ENCODE results near the gene ZCCHC7.

The ZCCHC7 gene

DNA sequence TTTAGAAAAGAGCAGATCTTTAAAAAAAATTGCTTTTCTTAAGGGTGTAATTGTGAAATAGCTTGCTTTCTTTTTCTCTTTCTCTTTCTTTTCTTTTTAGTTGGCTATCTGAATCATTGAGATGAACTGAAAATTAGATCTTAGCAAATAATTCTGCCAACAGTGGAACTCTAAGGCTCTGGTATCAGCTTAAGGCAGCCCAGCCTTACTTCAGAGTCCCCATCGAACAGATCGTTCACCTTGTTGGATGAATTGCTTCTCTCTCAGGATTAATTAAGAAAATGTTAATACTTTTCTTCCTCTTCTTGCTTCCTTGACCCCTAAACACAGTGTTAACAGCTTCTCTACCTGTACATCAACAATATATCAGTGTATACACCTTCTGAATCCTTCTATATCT lies 92.1 kb downstream of the ZCCHC7 start:
- no peak for DNase-seq

DNA sequence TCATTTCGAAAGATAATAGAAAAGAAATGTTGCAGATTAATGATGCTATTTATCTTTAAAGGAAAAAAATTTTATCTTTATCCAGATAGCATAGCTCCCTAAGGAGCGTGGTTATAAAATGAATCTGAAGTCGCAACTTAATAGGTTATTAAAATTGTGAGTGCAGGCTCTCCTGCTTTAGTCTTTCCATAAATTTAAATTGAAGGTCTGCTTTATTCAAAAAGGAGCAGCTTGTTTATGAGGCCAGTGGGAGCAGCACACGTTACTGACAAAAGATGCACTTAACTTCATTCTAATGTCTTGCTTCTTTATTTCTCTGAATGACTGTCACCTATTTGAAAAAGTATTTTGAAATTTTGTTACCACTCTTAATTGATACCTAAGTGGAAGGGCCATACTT lies 95.0 kb downstream of the ZCCHC7 start:
- no peak for DNase-seq

DNA sequence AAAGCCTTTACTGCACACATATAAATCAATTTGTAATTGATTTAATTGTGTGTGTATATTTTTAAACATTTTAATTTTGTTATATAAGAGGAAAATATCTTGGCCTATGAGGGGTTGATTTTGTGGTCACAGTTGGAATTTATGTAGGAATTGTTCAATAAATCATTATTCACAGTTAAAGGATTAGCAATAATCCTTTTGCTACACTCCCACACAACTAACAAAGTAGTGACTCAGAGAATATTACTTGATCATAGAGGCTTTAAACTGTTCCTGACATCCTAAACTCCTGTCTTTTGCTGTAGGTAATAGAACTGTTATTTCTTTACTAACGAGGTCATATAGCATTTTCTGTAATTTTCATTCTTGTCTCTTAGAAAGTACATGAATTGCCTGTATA lies 95.5 kb downstream of the ZCCHC7 start:
- DNase-seq: no peak

DNA sequence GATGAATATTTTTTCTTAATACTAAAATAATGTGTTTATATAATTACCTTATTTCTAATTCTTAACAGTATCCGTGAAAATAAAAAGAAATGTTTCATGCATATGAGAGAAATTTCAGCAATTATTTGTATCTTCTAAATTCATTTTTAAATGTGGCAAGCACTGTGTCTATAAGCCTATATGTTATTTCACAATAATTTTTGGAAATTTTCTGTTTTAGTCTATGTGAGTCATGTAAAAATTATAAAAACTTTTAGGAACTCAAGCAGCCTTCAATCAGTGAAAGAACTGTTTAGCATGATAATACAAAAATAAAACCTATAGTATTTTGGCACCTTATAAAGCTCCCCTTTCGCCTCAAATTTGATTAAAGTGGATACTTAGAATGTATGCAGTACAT lies 96.8 kb downstream of the ZCCHC7 start:
- DNase-seq: no peak

DNA sequence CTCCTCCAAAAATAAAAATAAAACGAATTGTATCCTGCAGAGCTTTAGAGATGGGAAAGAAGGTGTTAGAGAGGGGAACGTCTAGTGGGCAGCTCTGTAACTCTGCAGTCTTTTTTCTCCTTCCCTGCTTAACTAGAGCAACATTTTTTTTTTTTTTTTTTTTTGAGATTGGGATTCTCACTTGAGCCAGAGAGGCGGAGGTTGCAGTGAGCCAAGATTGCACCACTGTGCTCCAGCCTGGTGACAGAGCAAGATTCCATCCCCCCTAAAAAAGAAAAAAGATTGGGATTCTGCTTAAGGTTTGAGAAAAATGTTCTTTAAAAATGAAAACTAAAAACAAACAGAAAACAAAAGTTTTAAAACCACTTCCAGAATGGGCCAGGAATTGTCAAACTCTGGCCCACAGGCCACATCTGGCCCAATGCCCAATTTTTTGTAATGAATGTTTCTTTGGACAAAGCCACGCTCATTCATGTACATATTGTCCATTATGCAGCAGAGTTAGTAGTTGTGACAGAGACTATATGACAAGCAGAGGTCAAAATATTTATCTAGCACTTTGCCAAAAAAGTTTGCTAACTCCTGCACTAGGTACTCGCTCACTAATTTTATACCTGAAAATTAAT lies 98.5 kb downstream of the ZCCHC7 start:
- no peak for DNase-seq

DNA sequence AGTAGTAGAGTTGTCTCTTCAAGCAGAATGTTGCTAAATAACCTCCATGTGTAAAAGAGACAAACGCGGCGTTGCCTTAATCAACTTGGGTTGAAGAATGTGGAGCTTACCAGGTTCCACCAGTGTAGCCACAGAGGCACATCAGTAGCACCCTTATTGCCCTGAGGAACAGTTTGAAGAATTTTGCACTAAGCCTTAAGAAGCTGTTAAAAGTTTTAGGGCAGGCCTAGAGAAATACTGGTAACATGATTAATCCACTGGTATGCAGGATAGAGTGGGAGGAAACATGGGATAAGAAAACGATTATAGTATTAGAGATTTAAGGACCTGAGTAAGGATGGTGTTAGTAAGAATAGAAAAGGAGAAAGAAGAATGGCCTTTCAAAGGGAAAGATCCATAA lies 100.6 kb downstream of the ZCCHC7 start:
- no peak for DNase-seq

DNA sequence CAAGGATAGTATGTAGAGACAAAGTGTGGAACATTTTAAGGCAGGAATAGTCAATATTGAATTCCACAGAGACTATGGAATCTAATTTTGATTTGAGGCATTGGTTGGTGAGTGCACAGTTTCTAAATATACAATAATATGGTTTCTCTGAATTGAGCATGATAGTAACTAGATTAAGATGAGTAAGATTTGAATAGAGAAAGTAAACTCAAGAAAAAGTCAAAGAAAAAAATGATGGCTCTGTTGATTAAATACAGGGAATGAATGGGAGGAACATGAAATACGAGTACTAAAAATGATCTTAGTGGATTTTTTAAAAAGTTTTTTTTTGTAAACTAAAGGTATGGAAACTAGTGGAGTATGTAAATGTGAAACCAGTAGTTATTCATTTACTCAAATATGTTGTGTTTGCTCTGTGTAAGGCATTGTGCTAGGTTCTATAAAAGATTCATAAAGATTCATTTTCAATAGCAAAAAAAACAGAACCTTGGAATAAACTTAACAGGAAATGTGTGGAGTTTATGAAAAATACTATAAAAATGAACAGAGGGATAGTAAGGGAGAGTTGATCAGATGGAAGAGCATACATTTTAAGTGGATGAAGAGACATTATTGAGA lies 101.2 kb downstream of the ZCCHC7 start:
- no peak for DNase-seq

DNA sequence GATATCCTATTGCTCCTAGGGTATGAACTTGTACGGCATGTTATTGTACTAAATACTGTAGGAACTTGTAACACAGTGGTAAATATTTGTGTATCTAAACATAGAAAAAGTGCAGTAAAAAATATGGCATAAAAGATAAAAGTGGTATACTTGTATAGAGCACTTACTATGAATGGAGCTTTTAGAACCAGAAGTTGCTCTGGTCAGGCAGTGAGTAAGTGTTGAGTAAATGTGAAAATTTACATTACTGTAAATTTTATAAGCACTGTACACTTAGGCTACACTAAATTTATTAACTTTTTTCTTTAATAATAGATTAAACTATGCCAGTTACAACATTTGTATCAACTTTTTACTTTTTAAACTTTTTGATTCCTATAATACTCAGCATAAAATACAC lies 109.1 kb downstream of the ZCCHC7 start:
- no peak for DNase-seq

DNA sequence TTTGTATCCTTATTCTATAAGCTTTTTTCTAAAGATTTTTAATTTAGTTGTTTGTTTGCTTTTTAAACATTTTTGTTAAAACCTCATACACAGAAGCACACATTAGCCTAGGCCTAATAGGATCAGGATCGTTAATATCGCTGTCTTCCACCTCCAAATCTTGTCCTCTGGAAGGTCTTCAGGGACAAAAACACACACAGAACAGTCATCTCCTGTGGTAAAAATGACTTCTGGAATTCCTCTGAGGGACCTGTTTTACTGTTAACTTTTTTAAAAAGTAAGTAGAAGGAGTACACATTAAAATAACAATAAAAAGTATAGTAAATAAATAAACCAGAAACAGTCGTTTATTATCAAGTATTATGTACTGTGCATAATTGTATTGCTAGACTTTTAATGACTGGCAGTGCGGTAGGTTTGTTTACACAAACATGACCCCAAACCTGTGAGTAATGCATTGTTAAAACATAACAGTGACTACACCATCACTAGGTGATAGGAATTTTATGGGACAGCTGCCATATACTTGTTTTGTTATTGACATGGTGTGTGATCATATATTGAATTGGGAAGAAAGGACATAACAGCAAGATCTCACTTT lies 109.6 kb downstream of the ZCCHC7 start:
- no peak for DNase-seq

DNA sequence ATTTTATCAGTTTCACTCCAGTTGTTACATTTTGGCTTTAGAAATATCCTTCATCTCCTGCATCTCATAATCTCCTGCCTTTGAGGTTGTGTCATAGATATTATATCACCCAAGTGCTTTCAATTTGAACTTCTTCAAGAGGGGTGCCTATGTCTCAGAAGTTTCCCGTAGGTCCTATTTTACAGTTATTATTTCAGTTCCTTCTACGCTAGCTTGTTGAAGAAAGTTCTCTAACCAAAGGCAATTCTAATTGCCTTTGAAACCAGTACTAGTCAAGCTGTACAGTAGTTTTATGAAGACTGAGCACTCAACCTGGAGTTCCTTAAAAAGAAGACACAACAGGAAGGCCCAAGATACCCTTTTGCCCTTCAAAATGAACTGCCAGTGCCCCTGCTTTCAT lies 116.4 kb downstream of the ZCCHC7 start:
- no peak for DNase-seq

DNA sequence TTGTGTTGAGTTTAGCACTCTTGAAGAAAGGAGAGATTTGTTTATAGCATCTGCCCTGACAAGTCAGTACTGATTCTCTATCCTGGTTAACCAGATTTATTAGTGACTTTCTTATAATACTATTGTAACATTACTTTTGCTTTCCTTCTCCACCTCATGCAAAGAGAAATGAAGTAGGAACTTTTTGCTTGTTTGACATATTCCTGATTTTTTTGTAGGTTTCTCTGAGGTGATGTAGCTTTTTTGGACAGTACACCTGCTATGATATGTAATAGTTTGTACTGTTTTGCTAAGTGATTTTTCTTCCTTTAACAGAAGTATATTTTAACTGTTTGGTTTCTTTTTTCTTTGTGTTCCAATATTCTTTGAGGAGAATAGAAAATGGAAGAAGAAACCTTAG lies 117.7 kb downstream of the ZCCHC7 start:
- no peak for DNase-seq

DNA sequence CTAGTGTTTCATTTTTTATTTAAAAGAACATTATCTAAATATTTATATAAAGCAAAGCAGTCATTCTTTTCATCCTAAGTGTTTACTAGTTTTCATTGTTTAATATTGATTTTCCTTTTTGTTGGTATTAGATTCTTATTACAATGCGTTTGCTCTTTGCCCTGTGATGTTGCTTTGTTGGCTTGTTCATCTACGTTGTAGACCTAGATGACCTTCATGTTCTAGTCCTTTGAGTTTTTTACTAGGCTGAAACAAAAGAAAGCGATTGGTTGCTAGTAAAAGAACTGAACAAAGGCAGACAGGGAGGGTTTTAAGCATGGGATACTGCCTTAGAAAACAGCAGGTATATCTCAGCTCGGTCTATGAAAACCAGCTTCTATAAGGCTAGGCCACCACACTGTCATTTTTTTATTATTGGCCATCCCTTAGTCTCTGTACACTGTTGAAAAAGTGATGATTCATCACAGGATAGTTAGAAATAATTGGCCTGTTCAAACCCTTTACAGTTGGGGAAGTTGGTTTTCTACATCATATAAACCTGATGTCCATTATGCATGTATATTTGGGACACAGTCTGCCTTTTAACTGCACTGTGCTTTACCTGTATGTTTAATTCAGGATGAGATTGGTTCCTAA lies 119.0 kb downstream of the ZCCHC7 start:
- no peak for DNase-seq

DNA sequence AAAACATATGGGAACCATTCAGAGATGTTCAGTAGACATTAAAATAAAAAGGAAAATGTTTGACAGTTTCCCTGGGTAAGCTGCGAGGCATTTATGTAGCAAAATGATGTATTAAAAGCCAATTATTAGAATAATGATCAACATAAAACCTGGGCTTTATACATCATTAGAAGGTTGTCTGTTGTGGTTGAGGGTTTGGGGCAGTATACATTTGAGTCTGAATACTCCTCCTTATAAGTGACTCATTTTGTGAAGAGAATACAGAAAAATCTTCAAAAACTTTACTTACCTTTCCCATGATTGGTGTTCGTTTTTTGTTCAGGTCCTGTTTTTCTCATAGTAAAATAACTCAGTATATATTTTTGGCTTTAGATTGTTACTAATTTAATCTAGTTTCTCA lies 119.5 kb downstream of the ZCCHC7 start:
- no peak for DNase-seq

DNA sequence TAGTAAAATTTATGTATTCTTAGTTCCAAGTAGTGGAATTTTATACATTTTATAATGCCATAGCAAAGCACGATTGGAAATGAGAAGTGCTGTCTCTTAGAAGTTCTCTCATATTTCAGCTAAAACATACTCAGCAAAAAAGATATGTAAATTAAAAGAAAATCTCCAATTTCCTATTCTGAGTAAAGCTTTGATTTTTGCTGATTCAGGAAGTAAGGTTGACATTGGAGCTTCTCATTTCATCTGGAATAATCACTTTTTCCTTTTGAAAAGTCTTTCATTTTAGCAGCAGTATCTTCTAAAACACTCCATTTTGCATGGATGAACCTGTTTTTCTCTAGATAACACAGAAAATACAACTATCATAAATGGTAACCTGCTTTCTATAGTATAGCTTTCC lies 121.0 kb downstream of the ZCCHC7 start:
- no peak for DNase-seq

DNA sequence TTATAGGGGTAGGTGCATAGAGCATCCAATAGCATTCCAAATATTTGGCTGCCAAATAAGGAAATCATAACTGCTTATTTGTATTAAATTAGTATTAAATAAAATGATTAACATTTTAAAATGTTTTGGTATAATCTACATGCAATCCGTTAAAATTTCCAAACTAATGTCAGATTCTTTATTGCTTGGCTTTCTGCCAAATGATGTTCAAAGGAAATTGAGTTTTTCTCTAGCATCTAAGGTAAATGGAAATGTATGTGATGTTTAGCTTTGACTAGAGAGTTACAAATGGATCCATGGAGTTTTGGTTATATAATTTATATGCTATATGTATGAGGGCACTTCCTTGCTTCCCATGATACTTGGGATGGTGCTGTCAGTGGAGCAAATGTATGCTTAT lies 121.7 kb downstream of the ZCCHC7 start:
- no peak for DNase-seq

DNA sequence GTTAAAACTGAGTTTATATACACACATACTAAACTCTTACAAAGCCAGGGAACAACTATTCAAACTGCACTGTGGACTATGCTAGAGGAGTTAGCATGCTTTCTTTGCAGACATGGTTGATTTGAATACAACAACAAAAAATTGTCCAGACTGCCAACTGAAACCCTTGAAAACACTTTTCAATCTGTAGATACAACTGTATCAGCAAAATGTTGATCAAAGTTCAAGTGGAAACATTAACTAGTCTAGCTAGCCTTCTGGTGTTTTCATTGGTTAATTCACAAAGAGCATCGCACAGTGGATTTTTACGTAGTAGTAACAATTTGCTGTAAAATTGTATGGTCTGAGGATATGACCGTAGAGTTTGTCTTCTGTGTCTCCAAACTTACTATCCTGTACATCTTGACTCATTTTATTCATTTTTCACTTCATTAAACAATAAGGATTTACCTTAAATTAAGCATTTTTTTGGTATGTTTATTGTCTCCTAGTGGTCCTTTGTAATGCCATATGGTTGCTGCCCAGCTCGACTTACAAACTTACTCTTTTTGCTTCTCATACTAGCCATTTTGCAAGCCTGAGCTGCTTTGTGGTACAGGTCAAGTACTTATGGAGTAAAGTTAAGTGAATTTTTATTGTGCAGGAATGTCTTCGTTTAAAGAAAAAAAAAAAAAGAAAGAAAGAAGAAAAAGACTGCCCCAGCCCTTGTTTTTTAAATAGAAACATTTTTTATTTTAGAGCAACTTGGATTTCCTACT lies 123.4 kb downstream of the ZCCHC7 start:
- DNase-seq: no peak

DNA sequence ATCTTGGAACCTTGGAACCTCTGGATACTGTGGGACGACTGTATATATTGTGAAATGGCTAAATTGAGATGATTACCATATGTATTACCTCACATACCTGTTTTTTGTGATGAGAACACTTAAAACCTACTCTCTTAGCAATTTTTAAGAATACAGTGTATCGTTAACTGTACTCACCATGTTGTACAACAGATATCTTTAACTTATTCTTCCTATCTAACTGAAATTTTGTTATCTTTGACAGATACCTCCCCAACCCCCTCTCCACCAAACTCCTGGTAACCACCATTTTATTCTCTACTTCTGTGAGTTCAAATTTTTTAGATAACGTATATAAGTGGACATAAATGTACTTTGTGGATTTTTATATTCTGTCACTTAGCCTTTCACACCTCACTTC lies 126.5 kb downstream of the ZCCHC7 start:
- DNase-seq: no peak

DNA sequence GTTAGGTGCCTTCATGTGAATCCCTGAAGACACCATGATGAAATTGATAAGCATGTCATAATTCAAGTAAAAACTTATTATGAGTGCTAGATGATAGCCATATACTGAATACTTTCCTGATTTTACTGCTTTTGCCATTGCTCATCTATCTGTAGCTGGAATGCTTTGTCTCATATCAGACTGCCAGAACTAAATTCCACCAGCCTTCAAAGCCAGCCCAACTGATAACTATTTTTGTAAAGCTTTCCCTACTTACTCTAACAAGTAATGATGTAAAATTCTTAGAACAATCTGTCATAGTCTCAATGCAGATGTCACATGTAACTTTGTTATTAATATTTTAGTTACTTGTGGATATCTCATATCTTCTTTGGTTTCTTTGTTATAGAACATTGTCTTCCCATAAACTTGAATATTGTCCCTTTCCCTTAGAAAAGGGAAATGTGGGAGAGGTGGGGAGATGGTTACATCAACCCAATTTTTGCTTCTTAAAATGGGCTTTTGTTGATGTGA lies 128.3 kb downstream of the ZCCHC7 start:
- DNase-seq: no peak

DNA sequence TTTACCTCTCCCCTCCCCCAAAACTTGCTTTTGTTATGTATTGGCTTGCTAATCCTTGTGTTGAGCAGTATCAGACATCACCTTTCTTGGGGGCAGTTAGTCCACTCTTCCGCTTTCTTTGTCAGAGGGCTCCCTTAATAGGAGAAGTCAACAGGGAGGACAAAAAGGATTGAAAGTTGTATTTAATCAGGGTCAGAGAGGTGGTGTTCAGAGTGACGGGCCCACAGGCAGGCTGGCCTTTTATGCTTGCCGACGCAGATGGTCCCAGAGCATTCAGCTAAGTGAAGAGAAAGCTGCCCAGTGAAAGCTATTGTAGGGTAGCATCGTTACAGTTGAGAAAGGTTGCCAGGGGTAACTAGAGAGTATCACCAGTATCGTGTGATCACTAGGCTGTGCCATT lies 131.1 kb downstream of the ZCCHC7 start:
- DNase-seq: no peak

DNA sequence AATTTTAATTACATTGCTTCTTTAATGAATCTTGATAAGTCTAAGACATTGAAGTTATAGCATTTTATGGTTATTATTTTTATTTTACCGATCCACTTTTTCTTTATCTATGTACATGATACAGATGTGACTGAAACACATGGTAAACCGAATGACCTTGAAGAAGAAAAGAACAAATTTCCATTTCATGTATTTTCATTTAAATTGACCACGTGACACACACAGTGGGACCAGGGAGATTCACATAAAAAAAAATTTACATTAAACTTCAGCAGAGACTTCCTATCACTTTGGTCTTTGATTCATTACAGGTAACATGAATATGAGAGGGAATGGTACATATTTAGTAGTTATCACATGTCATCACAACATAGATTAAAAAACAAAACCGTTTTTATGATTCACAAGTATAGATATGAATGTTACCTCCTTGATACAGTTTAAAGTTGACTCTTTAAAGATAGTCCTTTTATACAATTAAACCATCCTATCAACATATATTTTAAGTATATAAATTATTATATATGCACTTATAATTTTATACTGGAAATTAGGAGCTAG lies 133.1 kb downstream of the ZCCHC7 start:
- DNase-seq: no peak

DNA sequence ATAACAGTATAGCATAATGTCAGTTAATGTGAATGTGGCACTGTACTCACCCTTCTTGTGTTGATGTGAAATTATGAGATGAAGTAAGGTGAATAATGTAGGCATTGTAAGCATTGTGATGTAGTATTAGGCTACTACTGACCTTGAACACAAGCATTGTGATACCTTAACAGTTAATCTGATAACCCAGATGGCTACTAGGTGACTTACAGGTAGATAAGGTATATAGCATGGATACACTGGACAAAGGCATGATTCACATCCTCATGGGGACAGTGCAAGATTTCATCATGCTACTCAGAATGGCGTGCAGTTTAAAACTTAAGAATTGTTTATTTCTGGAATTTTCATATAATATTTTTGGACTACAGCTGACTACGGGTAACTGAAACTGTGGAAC lies 134.8 kb downstream of the ZCCHC7 start:
- DNase-seq: no peak

DNA sequence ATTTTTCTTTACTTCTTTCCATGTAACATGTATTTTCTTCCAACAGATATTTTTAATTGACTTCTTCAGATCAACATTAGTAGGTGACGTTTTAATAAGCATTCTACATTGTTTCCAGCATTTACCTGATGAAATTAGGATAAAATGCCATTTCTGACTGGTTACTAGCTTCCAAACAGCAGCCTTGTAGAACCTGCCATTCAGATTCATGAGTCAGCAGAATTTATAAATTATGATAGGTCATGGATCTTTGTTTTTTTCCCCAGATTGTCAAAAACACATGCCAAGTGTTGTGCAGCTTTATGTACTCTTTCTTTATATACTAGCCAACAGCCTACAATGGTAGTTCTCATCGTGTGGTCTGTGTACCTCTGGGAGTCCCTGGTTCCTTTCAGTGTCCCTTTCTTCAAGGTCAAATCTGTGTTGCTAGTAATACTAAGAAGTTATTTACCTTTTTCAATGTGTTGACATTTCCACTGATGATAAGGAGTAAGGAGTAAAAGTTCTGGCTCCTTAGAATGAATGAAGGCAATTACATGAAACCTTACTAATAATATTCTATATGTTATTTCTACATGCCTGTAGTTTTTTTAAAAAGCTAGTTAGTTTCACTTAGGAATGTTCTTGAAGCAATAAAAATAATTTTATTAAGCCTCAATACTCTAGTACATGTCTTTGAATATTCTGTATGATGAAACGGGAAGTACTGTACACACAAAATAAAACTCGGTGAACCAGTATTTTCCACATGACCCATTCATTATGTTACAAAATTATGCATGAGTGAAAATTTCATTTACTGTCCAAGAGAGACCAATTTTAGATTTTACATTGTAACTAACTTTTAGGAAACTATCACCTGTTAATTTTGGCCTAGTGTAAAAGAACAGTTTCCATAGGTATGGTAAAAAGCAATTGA lies 135.8 kb downstream of the ZCCHC7 start:
- no peak for DNase-seq

Measured in stimulated activated CD4-positive, alpha-beta T cell treated with anti-CD3 and anti-CD28 coated beads, Interleukin-4, amount 100 ng/mL, for 24 hours (primary cell).